Nephron (organoid): ENCODE measurements around the gene OMP.
A peak's percentile ranks its signal among the peaks of the same experiment; 100 is the strongest.

Experiments
- H3K27ac Mint-ChIP-seq, 3 experiments: 2 replicates each; pipeline ENCODE4 v1.8.0; 2020; ENCODE audit warnings: mixed read lengths in 3 of 3, mild to moderate bottlenecking in 2 of 3, moderate library complexity in 1 of 3
- H3K27me3 Mint-ChIP-seq: 2 replicates; pipeline ENCODE4 v1.8.0; 2021; ENCODE audit warnings: low read depth, mild to moderate bottlenecking, moderate library complexity, mixed read lengths
- H3K36me3 Mint-ChIP-seq: 2 replicates; pipeline ENCODE4 v1.8.0; 2020; ENCODE audit warnings: low read depth, mixed read lengths
- H3K4me1 Mint-ChIP-seq: 2 replicates; pipeline ENCODE4 v1.8.0; 2020; ENCODE audit warnings: mixed read lengths
- H3K4me3 Mint-ChIP-seq, 3 experiments: 2 replicates each; pipeline ENCODE4 v1.8.0; 2020; ENCODE audit warnings: mild to moderate bottlenecking in 3 of 3, mixed read lengths in 3 of 3, moderate library complexity in 2 of 3
- H3K9me3 Mint-ChIP-seq: 2 replicates; pipeline ENCODE4 v1.8.0; 2020; ENCODE audit warnings: mixed read lengths
- TF ChIP-seq, protein P1 (sequence below), 3 experiments: fragments of 200-600 bp; sonication (generic); IDR thresholded peaks; one replicate each; pipeline ENCODE4 v1.5.0; 2021; ENCODE audit warnings: antibody characterized with exemption in 3 of 3; ENCODE audit not compliant: unreplicated experiment in 3 of 3

Gene OMP

DNA sequence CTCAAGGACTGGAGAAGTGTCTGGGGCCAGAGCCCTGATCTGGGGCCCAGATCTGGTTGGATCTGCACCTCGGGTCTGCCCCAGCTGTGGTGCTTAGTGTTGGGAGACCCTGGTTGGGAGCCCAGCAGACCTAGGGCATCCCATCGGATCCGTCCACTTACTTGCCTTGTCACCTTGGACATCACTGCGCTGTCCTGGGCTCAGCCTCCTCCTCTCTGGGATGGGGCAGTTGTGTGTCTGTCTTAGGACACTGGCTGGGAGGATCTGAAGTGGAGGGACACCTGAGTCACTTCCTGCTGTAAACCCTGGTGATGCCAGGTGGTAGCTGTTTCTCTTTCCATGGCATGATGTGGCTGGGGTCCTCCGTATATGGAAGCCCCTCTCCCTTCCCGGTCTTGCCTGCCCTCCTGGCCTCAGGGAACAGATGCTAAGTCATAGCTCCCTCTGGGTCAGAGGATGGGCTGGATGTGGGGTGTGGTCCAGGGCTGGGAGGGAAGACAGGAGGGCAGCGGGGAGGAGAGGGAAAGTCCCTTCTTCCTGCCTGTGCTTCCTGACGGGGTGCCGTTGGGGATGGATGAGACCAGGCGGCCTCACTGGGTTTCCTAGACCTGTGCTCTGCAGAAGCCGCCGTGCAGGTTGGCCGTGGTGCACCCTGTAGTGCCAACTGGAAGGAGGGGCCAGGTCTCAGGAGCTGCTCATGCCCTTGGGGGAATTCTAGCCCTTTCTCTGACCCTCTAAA, 12.1 kb upstream of the OMP start:
- Mint-ChIP-seq H3K4me1 (no peaks in the 10 kb centered on the region), H3K27ac (no peak overlapping the region), H3K27me3 (no peaks in the 10 kb centered on the region), H3K4me3 (no peak overlapping the region), H3K9me3 (no peaks in the 10 kb centered on the region), H3K36me3 (no peaks in the 10 kb centered on the region)
- TF ChIP-seq, protein P1, sequence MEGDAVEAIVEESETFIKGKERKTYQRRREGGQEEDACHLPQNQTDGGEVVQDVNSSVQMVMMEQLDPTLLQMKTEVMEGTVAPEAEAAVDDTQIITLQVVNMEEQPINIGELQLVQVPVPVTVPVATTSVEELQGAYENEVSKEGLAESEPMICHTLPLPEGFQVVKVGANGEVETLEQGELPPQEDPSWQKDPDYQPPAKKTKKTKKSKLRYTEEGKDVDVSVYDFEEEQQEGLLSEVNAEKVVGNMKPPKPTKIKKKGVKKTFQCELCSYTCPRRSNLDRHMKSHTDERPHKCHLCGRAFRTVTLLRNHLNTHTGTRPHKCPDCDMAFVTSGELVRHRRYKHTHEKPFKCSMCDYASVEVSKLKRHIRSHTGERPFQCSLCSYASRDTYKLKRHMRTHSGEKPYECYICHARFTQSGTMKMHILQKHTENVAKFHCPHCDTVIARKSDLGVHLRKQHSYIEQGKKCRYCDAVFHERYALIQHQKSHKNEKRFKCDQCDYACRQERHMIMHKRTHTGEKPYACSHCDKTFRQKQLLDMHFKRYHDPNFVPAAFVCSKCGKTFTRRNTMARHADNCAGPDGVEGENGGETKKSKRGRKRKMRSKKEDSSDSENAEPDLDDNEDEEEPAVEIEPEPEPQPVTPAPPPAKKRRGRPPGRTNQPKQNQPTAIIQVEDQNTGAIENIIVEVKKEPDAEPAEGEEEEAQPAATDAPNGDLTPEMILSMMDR (IDR thresholded peaks at IDR 0.05; ENCODE audit: unreplicated experiment in 3 of 3) = no peak

DNA sequence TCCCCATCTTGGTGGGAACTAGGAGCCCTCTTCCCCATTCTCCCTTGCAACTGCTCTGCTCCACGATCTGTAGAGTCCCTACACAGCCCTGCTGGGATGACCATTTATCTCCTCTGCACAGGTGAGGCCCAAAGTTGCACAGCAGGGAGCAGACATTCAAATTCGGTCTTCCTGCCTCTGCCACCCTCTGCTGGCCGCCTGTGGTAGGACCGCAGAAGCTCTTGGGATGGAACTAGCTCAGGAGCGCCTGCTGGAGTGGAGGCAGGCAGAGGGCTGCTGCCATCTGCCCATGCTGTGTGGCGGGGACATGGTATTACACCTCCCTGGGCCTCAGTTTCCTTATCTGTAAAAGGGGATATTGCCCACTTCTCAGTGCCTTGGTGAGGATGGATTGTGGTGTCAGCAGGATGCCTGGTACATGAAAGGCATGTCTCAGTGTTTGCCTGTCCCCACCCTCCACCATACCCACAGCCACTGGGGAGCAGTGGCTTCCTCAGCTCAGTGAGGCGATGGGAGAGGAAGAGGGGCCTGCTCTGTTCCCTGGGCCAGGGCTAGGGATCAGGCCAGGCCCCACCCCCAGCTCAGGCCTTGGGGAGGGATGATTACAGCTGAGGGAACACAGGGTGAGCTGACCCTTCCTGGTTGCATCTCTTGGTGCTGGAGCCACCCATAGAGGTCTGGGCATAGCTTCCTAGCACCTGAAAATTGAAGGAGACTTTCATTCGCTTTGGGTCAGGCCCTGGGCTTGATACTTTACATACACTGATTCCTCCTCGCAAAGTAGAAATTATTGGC, 11.3 kb upstream of the OMP start:
- no peak overlapping the region for H3K27ac Mint-ChIP-seq
- no peak overlapping the region for H3K4me3 Mint-ChIP-seq
- no peaks in the 10 kb centered on the region for H3K4me1 Mint-ChIP-seq
- H3K9me3 Mint-ChIP-seq = no peaks in the 10 kb centered on the region
- H3K36me3 Mint-ChIP-seq = no peaks in the 10 kb centered on the region
- TF ChIP-seq, protein P1 (IDR thresholded peaks at IDR 0.05; ENCODE audit: unreplicated experiment in 3 of 3) = peak; percentile 86 to 91 (median 86)
- no peaks in the 10 kb centered on the region for H3K27me3 Mint-ChIP-seq

DNA sequence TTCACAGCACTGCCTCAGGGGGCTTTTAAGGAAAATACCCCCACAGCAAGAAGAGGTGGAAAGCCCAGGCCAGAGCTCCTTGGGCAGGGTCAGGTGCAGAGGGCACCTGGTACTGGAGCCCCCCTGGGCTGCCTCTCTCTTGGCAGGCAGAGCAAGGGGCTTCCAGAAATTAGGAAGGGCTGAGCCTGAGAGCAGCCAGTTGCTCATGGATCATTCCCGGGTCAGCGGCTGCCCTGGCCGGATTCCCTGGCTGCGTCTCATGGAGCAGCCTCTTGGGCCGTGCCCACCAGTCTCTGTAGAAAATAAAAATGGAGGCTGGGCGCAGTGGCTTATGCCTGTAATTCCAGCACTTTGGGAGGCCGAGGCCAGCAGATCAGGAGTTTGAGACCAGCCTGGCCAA, 10.3 kb upstream of the OMP start:
- TF ChIP-seq, protein P1 (IDR thresholded peaks at IDR 0.05; ENCODE audit: unreplicated experiment in 3 of 3) = no peak
- H3K27me3 Mint-ChIP-seq = no peaks in the 10 kb centered on the region
- no peak overlapping the region for H3K4me3 Mint-ChIP-seq
- no peaks in the 10 kb centered on the region for H3K9me3 Mint-ChIP-seq
- H3K27ac Mint-ChIP-seq = no peak overlapping the region
- H3K36me3 Mint-ChIP-seq = peaks cover 3% of the 10 kb centered on the region
- no peaks in the 10 kb centered on the region for H3K4me1 Mint-ChIP-seq

DNA sequence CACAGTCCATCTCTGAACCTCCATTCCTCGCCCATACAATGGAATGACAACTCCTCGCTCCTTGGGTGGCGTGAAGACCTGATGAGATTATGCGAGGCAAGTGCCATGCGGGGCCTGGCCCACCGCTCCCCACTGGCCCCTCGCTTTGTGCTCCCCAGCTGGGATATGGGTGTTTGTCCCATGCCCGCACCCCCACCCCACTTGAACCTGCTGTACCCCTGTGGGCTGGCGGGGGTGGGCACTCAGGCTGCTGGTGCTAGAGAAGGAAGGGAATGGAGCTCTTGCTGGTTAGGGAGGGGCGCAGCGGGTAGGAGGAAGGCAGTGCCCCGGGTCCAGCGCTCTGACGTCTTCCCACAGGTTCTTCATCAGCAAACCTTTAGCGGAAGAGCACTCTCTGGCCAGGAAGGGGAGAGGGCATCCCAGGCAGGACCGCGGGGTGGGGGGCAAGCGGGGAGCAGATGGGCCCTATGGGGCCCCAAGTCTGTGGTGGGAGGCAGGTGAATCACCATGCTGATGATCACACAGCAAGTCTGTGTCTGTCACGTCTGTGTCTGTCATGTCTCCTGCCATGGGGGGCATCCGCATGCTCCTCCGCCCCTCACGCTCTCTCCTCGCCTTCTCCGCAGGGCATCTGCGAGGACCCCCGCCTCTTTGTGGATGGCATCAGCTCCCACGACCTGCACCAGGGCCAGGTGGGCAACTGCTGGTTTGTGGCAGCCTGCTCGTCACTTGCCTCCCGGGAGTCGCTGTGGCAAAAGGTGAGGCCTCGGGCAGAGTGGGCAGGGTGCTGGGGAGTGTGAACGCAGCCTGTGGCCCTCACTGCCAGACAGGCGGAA, 9.4 kb upstream of the OMP start:
- no peak overlapping the region for H3K4me3 Mint-ChIP-seq
- no peak overlapping the region for H3K27ac Mint-ChIP-seq
- TF ChIP-seq, protein P1 (IDR thresholded peaks at IDR 0.05; ENCODE audit: unreplicated experiment in 3 of 3) = no peak
- H3K9me3 Mint-ChIP-seq = no peaks in the 10 kb centered on the region
- no peaks in the 10 kb centered on the region for H3K27me3 Mint-ChIP-seq
- peaks cover 3% of the 10 kb centered on the region for H3K36me3 Mint-ChIP-seq
- no peaks in the 10 kb centered on the region for H3K4me1 Mint-ChIP-seq

DNA sequence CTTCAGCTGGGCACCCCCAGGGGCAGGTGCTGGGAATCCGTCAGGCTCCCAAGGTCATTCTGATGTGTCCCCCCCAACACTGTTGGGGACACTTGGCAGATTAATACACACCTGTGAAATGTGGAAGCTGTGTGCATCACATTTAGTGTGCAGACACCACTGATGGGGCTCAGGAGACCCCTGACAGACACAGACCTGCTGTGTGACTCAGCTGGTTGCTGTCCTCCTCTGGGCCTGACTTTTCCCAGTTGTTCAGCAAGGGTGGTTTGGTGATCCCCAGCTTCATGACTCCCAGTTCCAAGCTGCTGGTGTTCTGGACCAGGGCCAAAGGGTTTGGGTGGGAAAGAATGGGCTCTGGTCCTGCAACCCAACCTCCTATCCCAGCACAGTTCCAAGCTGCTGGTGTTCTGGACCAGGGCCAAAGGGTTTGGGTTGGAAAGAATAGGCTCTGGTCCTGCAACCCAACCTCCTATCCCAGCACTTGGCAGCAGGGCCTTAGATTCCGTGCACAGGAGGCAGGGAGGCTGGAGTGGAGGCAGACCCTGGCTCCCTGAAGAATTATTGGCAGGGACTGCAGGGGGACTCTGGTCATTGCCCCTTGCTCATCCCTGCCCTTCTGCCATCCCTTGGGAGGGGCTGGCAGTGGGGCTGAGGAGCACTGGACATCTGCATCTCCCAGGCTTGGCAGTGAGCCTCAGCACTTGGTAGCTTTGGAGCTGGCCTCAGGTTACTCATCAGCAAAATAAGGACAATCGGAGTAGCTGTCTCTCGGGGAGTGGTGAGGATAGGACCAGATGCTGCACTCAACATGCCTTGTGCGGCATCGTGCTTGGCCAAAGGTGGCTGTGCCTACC, 8.4 kb upstream of the OMP start:
- Mint-ChIP-seq H3K4me3 (no peak overlapping the region), H3K27ac (no peak overlapping the region), H3K9me3 (no peaks in the 10 kb centered on the region), H3K36me3 (peaks cover 3% of the 10 kb centered on the region), H3K27me3 (no peaks in the 10 kb centered on the region), H3K4me1 (no peaks in the 10 kb centered on the region)
- TF ChIP-seq, protein P1 (IDR thresholded peaks at IDR 0.05; ENCODE audit: unreplicated experiment in 3 of 3) = no peak
